Neutrophil (primary cell): ENCODE measurements around the gene GOSR2.

Experiments used
- H3K27ac ChIP-seq: fragments of 200-600 bp; sonication (generic); 2 replicates; pipeline ENCODE4 v1.5.1; 2016; ENCODE audit warnings: mild to moderate bottlenecking, moderate library complexity
- H3K27me3 ChIP-seq: fragments of 200-600 bp; sonication (generic); 2 replicates; pipeline ENCODE4 v1.6.0; 2016; ENCODE audit warnings: mild to moderate bottlenecking
- H3K36me3 ChIP-seq: fragments of 200-600 bp; sonication (generic); 2 replicates; pipeline ENCODE4 v1.5.1; 2017
- H3K4me1 ChIP-seq, 2 experiments: fragments of 200-600 bp in 1 of 2; sonication (generic) in 1 of 2; 1 replicate in 1 of 2; 2 replicates in 1 of 2; pipeline versions ENCODE4 v1.5.1 to v1.6.1; 2013 to 2016; ENCODE audit warnings: low read depth in 1 of 2, low read length in 1 of 2, mild to moderate bottlenecking in 1 of 2, moderate library complexity in 1 of 2; ENCODE audit not compliant: control insufficient read depth in 1 of 2, insufficient read depth in 1 of 2
- H3K4me3 ChIP-seq, 2 experiments: fragments of 200-600 bp in 1 of 2; sonication (generic) in 1 of 2; 1 replicate in 1 of 2; 2 replicates in 1 of 2; pipeline ENCODE4 v1.5.1; 2013 to 2016; ENCODE audit warnings: low read depth in 1 of 2, low read length in 1 of 2, mild to moderate bottlenecking in 1 of 2, moderate library complexity in 1 of 2
- H3K9me3 ChIP-seq: fragments of 200-600 bp; sonication (generic); 2 replicates; pipeline ENCODE4 v1.5.1; 2016
- CTCF ChIP-seq: fragments of 200-600 bp; sonication (generic); IDR thresholded peaks from 2 replicates; pipeline ENCODE4 v1.5.1; 2016; ENCODE audit warnings: antibody characterized with exemption

Gene GOSR2

DNA sequence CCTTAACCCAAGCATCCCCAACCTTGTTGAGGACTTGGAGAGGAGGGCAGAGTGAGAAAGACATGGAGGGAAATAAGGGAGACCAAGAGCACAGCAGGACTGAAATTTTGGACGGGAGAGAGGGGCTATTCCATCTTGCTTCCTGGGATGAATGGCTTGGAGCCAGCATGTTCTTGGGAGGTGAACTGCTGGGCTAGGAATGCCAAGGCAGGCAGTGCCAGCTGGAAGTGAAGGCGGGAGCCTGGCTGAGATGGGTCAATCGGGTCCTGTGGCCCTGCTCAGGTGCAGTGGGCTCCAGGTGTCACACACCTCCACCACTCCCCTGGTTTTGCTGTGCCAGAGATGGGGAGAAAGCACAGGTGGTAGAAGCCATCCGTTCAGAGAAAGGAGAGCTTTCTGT lies 46.0 kb upstream of the GOSR2 start:
- Histone ChIP-seq H3K4me1 (peaks cover 16 to 17% of the 10 kb centered on the region in 2 experiments), H3K27ac (no peak overlapping the region), H3K36me3 (no peaks in the 10 kb centered on the region), H3K9me3 (no peaks in the 10 kb centered on the region), H3K27me3 (no peaks in the 10 kb centered on the region), H3K4me3 (no peak overlapping the region)
- no peak for TF ChIP-seq CTCF

DNA sequence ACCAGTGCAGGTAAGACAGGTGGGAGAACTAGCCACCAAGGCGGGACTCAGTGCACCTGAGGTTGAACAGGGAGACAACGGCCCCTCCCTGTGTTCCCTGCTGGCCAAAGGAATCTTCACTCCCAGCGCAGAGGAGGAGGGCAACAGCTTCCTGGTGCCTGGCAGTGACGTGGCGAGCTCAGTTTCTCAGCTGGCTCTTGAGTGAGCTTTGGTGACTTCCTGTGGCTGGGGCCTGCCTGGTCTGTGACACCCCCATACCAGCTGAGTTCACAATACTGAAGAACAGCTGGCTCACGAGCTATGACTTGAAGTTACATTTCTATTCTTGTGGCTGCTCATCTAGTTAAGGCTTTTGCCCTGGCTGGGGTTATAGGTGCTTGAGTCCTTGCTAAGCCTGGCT lies 45.5 kb upstream of the GOSR2 start:
- Histone ChIP-seq H3K4me3 (no peak overlapping the region), H3K27me3 (no peaks in the 10 kb centered on the region), H3K27ac (no peak overlapping the region), H3K9me3 (no peaks in the 10 kb centered on the region), H3K36me3 (no peaks in the 10 kb centered on the region), H3K4me1 (peaks cover 16 to 17% of the 10 kb centered on the region in 2 experiments)
- TF ChIP-seq CTCF: no peak

DNA sequence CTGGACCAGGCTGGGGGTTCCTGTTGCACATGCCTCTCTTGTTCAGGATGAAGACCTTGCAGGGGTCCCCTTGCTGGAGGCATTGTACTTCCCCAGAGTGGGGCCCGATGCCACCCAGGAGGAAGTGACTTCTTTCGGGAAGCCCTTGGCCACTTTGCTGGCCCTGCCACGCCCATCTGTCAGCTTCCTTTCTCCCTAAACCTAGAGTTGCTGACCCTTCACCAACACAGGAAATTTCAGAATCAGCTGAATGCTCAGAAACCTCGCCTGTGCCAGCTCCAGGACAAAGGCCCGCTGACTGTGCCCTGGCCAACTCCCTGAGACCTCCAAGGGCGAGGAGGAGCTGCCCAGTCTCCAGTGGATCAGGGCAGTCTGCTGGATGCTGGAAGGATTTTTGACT lies 44.9 kb upstream of the GOSR2 start:
- H3K9me3 ChIP-seq: no peaks in the 10 kb centered on the region
- H3K36me3 ChIP-seq: no peaks in the 10 kb centered on the region
- no peak for TF ChIP-seq CTCF
- H3K4me1 ChIP-seq: peaks cover 16 to 17% of the 10 kb centered on the region in 2 experiments
- no peaks in the 10 kb centered on the region for H3K27me3 ChIP-seq
- H3K27ac ChIP-seq: no peak overlapping the region
- H3K4me3 ChIP-seq: no peak overlapping the region

GRCh38 chr17:46879101-46879500 lies 43.9 kb upstream of the GOSR2 start:
- Histone ChIP-seq H3K4me3 (no peak overlapping the region), H3K4me1 (peaks cover 16 to 17% of the 10 kb centered on the region in 2 experiments), H3K36me3 (no peaks in the 10 kb centered on the region), H3K27me3 (no peaks in the 10 kb centered on the region), H3K27ac (no peak overlapping the region), H3K9me3 (no peaks in the 10 kb centered on the region)
- no peak for TF ChIP-seq CTCF

- Histone ChIP-seq H3K36me3 (no peaks in the 10 kb centered on the region), H3K9me3 (no peaks in the 10 kb centered on the region), H3K4me3 (no peak overlapping the region), H3K27ac (no peak overlapping the region), H3K27me3 (peaks cover 2% of the 10 kb centered on the region), H3K4me1 (peaks cover 16 to 17% of the 10 kb centered on the region in 2 experiments)
- no peak for TF ChIP-seq CTCF
Measured at GRCh38 chr17:46881015-46881414, 41.9 kb upstream of the GOSR2 start.

DNA sequence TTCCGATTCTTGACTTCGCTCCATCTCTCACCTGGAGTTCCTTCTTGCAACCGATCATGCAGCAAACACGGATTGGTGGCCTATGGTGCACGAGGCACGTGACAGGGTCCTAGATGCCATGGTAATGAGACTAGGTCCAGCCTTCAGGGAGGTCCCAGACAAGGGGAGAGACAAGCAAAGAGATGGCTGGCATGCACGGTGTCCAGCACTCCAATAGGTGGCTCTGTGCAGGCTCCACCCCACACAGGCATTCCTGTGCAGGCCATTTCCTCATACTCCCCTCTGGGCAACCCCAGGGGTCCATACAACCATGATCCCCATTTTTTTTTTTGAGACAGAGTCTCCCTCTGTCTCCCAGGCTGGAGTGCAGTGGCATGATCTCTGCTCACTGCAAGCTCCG lies 40.3 kb upstream of the GOSR2 start:
- peaks cover 12% of the 10 kb centered on the region for H3K27me3 ChIP-seq
- TF ChIP-seq CTCF: no peak

More for the DNA sequence above, 40.3 kb upstream of the GOSR2 start:
- Histone ChIP-seq H3K4me3 (no peak overlapping the region), H3K4me1 (peaks cover 12% of the 10 kb centered on the region in 2 experiments), H3K9me3 (no peaks in the 10 kb centered on the region), H3K27ac (no peak overlapping the region), H3K36me3 (no peaks in the 10 kb centered on the region)
